Stimulated activated CD8-positive, alpha-beta memory T cell treated with anti-CD3 and anti-CD28 coated beads, Interleukin-4, amount 100 ng/mL, for 48 hours (primary cell): ENCODE measurements around the gene TMEM203.
A peak's percentile ranks its signal among the peaks of the same experiment; 100 is the strongest.

Experiments
- DNase-seq: peaks from one replicate; pipeline ENCODE4 v3.0.0-alpha.2; 2020

Gene TMEM203

DNA sequence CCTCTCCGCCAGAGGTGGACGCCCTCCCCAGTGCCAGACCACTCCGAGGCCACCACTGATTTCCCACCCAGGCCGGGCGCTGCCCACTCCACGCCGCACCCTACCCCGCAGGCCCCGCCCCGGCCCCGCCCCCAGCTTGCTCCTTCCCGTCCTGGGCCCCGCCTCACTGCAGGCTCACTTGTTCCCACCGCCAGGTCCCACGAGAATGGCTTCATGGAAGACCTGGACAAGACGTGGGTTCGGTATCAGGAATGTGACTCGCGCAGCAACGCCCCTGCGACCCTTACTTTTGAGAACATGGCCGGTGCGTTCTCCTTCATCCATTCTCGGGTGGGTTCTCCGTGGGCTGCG is 42.1 kb downstream of the TMEM203 start:
- no peak for DNase-seq

DNA sequence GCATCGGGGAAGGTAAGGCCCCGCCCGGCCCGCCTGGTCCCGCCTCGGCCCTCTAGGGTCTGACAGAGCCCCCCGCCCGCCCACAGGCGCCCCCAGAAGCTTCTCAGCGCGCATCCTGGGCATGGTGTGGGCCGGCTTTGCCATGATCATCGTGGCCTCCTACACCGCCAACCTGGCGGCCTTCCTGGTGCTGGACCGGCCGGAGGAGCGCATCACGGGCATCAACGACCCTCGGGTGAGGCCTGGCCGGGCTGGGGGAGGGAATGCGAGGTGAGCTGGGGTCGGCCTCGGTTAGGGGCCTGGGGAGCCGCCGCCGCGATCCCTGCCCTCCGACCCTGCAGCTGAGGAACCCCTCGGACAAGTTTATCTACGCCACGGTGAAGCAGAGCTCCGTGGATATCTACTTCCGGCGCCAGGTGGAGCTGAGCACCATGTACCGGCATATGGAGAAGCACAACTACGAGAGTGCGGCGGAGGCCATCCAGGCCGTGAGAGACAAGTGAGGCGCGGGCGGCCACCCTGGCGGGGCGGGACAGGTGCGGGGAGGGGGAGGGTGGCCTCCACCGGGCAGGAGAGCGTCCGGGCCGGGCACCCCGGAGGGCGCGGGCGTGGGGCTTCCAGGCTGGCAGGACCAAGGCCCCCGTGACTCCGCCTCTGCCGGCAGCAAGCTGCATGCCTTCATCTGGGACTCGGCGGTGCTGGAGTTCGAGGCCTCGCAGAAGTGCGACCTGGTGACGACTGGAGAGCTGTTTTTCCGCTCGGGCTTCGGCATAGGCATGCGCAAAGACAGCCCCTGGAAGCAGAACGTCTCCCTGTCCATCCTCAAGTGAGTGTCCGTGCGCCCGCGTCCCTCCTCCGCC is 42.7 kb downstream of the TMEM203 start:
- no peak for DNase-seq

DNA sequence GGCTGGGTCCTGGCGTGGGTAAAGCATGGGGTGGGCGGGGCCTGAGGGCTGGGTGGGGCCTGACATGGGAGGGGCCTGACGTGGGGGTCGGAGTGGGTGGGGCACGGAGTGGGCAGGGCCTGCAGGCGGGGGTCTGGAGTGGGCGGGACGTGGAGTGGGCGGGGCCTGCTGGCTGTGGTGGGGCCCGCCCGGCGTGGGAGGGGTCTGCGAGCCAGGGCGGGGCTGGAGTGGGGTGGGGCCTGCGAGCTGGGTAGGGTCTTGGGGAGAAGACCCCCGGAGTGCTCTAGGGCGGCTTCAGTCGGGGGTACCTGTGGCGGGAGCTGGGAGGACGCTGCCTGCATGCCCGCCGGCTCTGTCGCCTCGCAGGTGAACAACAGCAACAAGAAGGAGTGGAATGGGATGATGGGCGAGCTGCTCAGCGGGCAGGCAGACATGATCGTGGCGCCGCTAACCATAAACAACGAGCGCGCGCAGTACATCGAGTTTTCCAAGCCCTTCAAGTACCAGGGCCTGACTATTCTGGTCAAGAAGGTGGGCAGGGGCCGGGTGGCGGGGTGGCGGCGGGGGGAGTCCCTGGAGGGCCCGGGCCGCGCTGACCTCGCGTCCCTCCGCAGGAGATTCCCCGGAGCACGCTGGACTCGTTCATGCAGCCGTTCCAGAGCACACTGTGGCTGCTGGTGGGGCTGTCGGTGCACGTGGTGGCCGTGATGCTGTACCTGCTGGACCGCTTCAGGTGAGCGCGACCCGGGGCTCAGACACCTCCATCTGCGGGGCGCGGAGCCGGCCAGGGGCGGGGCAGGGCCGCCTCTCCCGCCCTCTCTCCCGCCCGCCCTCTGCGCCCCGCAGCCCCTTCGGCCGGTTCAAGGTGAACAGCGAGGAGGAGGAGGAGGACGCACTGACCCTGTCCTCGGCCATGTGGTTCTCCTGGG is 43.6 kb downstream of the TMEM203 start:
- DNase-seq = no peak

DNA sequence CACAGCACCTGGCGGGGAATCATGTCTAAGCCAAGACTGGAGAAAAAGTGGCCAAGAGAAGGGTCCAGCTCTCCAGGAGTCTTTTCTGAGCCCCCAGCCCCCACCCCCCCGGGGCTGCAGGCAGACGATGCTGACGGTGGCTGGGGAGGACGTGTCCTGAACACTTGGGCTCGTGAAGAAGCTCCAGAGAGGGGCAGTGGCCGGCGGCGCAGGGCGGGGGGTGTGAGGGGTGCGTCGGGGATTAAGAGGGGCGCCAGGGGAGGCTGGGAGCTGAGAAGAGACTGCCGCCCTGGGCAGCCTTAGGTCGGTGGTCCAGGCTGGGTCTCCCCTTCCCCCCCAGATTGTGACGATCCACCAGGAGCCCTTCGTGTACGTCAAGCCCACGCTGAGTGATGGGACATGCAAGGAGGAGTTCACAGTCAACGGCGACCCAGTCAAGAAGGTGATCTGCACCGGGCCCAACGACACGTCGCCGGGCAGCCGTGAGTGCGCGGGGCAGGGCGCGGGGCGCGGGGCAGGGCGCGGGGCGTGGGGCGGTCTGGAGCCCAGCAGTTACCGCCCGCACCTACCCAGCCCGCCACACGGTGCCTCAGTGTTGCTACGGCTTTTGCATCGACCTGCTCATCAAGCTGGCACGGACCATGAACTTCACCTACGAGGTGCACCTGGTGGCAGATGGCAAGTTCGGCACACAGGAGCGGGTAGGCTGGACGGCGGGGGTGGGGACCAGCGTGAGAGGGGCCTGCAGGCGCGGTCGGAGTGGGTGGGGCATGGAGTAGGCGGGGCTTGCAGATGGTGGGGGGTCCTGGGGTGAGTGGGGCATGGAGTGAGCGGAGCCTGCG is 44.5 kb downstream of the TMEM203 start:
- DNase-seq = no peak

DNA sequence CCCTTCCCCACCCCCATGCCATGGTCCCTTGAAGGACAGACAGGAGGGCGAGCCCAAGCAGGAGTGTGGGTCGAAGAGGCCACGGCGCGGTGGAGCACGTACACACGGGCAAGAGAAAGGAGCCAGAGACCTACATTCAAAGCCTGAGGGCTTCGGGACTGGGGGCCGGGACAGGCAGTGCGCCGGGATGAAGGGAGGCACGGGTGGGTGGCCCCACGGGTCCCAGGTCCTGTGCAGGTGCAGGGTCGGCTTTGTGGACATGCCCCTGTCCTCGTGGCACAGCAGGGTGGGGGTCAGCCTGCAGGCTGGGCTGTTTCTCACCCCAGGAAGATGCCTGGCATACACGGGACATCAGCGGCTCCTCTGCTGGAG is 45.4 kb downstream of the TMEM203 start:
- no peak for DNase-seq

DNA sequence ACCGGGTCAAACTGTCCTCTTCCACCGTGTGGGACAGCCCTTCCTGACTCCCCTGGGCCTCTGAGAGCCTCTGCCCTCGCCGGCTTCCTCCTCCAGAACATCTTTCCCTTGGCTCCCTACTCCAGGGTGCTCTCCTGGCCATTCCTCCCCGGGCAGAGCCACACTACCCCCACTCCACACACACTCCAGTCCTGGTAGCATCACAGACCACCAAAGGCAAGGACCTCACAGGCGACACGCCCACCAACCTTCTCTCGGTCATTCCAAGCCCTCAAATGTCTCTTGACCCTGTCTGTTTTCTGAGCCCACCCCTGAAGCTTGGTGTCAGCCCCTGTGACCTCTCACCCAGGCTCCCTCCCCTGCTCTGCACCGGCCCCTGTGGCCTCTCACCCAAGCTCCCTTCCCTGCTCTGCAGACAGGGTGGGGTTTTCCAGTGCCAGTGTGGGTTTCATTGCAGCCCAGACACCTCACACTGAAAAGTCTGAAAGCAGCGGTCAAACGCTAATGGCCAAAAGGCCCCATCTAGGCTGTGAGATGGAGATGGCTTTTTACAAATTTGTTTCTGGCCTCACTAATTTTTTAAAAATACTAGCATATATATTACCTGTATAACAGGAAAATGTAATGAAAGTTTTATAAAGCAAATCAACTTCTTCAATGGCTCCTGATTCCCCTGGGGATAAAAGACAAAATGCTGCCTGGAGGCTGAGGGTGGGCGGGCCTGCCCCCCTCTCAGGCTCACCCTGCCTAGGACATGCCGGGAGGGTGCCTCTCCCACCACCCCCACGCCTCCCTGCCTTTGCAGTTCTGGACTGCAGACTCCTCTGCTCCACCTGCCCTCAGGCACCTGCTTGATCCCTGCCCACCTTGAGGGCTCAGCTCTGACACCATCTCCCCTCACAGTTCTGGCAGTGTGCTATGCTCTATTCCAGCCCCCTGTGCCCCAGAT is 46.1 kb downstream of the TMEM203 start:
- DNase-seq = no peak

DNA sequence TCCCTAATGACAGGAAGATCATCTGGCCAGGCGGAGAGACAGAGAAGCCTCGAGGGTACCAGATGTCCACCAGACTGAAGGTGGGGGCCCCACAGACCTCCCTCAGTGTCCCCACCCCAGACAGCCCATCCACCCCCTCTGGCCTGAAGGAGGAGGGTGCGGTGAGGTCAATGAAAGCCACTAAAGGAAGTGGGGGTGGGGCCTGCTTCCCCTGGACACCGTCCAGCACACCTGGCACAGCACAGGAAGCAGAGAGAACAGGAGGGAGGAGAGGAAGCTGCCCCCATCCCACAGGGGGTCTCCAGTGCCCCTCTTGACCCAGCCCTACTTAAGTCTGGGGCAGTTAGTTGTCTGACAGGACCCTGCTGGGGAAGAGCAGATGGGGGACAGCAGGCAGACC is 46.8 kb downstream of the TMEM203 start:
- no peak for DNase-seq

DNA sequence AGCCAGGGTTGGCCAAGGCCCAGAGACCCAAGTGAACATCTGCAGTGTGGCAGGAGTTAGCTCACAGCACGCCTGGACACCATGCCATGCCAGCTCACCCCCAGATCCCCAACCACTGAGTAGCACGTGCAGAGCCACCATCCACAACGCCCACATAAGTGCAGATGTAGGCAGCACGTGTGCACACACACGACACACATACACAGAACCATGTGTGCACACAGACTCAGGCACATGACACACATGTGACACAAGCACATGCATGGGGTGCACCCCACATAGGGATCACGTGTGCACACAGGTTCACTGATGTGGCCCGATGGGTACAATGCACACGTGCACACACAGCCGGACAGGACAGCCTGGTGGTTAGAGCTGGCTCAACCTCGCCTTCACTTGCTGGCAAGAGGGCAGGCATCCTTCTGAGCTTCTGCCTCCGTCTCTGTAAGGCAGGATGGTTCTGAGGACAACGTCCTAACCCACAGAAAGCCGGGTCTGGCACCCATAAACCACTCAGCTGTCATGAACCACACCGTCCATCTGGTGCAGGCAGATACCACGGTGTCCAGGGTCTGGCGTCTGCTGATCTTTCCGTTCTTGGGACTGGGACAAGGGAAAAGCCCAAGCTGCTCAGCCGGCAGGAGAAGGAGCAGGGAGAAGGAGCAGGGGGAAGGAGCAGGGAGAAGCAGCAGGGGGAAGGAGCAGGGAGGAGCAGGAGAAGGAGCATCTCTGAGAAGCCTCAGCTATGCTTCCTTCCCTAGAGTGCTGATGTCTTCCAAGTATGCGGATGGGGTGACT is 47.6 kb downstream of the TMEM203 start:
- no peak for DNase-seq

DNA sequence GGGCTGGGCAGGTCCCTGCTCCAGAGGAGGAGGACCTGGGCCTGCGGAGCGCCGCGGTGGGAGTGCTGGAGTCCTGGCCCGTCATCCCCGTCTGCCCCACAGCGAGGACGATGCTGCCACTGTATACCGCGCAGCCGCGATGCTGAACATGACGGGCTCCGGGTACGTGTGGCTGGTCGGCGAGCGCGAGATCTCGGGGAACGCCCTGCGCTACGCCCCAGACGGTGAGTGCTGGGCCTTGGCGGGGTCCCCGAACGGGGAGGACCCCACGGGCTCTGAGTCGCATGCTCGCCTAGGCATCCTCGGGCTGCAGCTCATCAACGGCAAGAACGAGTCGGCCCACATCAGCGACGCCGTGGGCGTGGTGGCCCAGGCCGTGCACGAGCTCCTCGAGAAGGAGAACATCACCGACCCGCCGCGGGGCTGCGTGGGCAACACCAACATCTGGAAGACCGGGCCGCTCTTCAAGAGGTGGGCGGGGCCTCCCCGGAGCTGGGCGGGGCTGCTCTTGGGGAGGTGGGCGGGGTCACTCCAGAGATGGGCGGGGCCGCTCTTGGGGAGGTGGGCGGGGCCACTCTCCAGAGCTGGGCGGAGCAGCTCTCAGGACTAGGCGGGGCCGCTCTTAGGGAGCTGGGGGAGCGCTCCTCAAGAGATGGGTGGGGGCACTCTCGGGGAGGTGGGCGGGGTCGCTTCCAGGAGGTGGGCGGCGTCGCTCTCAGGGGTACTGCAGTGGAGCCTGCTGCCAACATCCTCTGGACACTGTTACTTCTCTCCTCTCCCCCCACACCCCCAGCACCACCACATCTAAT is 48.7 kb downstream of the TMEM203 start:
- DNase-seq = peak; percentile 81
